Hepatocyte (in vitro differentiated cells): ENCODE measurements around the gene CCDC47.

Experiments
- CTCF ChIP-seq: fragments of 200-600 bp; sonication (generic); IDR thresholded peaks from 2 replicates; pipeline ENCODE4 v1.5.1; 2016; ENCODE audit warnings: antibody characterized with exemption, mild to moderate bottlenecking; ENCODE audit not compliant: poor library complexity
- EZH2 ChIP-seq: fragments of 200-600 bp; sonication (generic); IDR thresholded peaks from 2 replicates; pipeline ENCODE4 v1.6.1; 2016; ENCODE audit warnings: antibody characterized with exemption, mild to moderate bottlenecking, borderline replicate concordance

- TF ChIP-seq CTCF (no peak), EZH2 (no peak)
These were observed 54.4 kb downstream of the CCDC47 start for GRCh38 chr17:63718988-63719387.
